HG02642 (cell line): ENCODE results near the gene TDRD3.

Source experiments
- ATAC-seq: cut with Tn5 transposase; IDR thresholded peaks from one replicate; pipeline ENCODE4 v1.9.1; 2021; ENCODE audit warnings: mild to moderate bottlenecking; ENCODE audit not compliant: unreplicated experiment, poor library complexity

The TDRD3 gene

GRCh38 chr13:60562096-60562780, 165.2 kb downstream of the TDRD3 start:
- no peak for ATAC-seq

GRCh38 chr13:60571571-60571970, 174.6 kb downstream of the TDRD3 start:
- ATAC-seq, result no peak

GRCh38 chr13:60572003-60572798, 175.2 kb downstream of the TDRD3 start:
- no peak for ATAC-seq

GRCh38 chr13:60572855-60573254, 175.8 kb downstream of the TDRD3 start:
- no peak for ATAC-seq

GRCh38 chr13:60574735-60575134, 177.7 kb downstream of the TDRD3 start:
- no peak for ATAC-seq

DNA sequence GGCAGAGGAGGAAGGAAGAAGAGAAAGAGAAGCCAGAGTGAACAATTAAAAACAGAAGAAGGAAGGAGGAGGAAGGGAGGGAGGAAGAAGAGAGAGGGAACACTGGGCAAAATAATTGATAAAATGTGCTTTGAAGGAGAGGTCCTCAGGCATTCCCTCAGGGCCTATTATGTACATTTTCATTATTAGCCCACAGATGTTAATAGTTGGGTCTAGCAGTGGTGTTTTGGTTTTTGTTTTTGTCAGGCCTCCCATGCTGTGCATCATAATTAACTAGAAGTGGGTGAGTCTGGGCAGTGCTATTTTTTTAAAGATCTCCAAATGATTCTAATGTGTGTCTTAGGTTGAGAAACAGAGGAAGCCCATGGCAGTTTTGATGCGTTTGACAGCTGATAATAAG, 178.1 kb downstream of the TDRD3 start:
- no peak for ATAC-seq

- no peak for ATAC-seq
Observed at GRCh38 chr13:60577761-60578160, 180.7 kb downstream of the TDRD3 start.

- ATAC-seq, result no peak
Observed at GRCh38 chr13:60583196-60583888, 186.3 kb downstream of the TDRD3 start.

GRCh38 chr13:60583911-60584753, 187.1 kb downstream of the TDRD3 start:
- no peak for ATAC-seq

DNA sequence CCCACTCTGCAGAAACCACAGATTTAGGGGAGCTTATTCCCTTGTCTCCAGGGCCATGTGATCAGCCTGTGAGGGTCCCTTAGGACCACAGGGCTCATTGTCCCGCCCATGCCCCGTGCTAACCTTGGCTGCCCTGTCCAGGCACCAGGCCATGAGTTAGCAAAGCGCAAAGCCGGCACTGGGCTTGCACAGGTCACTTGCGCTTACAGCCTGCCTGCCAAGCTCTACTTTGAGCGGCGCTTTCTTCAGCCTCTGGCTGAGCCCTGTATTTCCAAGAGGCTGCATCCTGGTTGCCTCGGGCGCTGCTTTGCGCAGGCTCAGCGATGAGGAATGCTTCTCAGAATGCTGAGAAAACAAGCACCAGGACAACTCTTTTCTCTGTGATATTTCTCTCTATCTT, 188.0 kb downstream of the TDRD3 start:
- no peak for ATAC-seq

GRCh38 chr13:60590800-60591747, 194.1 kb downstream of the TDRD3 start:
- ATAC-seq, result peak; percentile 72

- ATAC-seq, result no peak
Observed at GRCh38 chr13:60603049-60603448, 206.0 kb downstream of the TDRD3 start.

GRCh38 chr13:60604058-60604457, 207.0 kb downstream of the TDRD3 start:
- ATAC-seq, result no peak

DNA sequence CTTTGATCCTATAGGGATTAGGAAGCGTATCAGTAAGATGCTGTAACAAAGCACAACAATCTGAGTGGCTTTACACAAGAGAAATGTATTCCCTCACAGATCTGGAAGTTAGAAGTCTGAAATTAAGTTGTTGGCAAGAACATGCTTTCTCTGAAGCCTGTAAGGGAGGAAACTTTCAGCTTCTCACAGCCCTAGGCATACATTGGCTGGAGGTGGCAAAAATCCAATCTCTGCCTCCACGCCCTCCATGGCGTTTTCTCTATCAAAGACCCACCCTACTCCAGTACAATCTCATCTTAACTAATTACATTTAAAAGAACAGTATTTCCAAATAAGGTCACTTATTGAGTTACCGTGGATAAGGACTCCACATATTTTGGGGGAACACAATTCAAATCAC, 211.9 kb downstream of the TDRD3 start:
- no peak for ATAC-seq

DNA sequence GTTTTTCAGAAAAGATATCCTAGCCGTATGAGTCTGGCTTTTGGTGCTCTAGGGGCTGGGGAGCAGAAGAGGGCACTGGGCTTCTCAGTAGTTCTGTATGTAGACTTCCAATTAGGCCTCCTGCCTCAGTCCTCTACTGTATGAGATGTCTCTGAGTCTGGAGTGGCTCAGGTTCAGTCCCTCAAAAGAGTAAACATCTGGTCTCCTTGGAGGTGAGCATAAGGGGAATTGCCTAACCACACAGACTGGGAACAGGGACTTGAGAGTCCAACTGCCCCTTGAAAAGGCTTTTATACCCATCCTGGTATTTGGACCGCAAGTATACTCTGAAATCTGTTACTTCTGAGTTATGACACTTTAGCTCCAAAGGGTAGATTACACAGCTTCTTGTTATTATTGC, 214.5 kb downstream of the TDRD3 start:
- no peak for ATAC-seq

DNA sequence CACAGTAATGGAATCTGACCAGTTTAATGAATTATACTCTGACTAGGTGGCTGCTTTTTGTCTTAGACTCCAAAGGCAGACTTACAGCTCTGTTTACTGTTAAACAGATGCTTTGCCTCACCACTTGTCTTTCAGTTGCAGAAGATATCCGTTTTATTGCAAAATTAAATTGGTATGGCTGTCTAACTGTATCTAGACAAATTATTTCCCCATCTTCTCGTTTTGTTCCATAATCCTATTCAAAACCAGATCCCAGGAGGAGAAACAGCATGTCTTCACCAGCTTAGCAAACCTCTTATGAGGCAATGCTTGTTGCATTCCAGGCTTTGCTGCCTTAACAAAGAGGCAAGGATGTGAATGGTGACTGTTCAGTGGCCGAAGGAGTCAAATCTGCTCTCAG, 215.6 kb downstream of the TDRD3 start:
- ATAC-seq, result no peak

- no peak for ATAC-seq
Observed at GRCh38 chr13:60613080-60613479, 216.1 kb downstream of the TDRD3 start.

DNA sequence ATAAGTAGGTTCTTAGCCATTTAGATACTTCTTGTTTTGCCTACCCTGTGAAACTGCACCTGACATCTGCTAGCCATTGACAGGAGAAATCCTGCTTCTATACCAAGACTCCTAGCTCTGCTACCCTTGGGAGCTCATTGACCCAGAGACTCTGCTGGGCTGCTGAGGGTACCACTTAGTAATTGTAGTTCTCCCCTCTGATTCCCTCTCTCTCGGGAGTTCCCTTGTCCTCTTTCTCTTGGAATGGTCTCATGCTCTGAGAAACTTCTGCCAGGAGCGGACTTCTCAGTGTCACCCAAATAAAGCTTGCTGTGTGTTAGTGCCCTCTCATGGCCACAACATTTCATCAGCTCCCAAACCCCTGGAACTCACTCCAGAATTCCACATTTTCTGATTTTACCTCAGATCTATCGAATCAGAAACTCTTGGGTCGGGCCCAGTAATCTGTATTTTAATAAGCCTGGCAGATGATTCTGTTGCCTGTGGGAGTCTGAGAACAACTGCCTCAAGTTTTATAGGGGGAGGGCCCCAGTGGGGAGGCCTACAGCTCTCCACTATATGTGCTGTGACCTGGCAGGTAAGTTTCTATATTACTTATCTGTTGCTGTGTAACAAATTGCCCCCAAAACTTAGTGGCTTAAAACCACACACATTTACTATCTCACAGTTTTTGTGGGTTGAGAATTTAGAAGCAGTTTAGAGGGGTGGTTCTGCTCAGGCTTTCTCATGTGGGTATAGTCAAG, 221.1 kb downstream of the TDRD3 start:
- no peak for ATAC-seq

- no peak for ATAC-seq
Observed at GRCh38 chr13:60619461-60619860, 222.4 kb downstream of the TDRD3 start.
